Fibroblast of pulmonary artery (primary cell): Measurements from ENCODE around the gene DICER1.

Experiments used
- DNase-seq: peaks from one replicate; pipeline ENCODE4 v3.0.0-alpha.2; 2010; ENCODE audit warnings: low read depth
- H3K4me3 ChIP-seq: replicated peaks from 2 replicates; pipeline ENCODE4 v1.5.1; 2011; ENCODE audit warnings: low read depth, mild to moderate bottlenecking, control low read depth, low read length, moderate library complexity
- CTCF ChIP-seq: IDR thresholded peaks from 2 replicates; pipeline ENCODE4 v1.5.1; 2011; ENCODE audit warnings: mild to moderate bottlenecking, control low read depth, low read length, inconsistent platforms; ENCODE audit errors: missing control alignments

The DICER1 gene

DNA sequence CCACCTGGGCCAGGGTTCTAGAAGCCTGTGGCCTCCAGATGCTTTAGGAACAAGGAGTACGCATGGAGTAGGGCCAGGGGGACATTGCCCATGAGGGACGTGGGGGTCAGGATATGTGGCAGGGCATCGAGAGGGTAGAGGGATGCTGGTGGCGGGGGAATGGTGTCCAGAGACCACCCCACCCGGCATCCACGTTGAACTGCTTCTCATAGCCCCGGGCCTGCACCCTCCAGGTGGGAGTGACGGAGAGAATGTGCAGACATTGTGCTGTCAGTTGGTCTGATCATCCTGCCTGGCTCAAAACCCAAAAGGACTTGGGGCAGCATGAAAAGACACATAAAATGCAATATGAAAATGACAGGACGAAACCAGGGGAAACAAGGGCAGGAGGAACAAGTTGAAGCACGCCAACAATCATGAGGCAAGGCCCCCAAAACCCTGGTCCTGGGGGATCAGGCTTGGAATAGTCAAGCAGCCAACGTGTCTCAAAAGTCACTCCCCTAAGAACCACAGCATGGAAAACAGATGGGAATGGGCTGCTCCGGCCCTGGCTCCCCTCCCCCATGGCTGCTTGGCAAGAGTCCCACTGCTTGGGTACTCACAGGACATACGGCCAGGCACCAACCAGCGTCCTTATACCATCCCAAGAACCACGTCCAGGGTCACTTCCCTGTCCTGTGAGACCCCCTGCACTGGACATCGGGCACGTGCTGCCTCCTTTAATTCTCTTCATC, 117.9 kb downstream of the DICER1 start:
- no peak for DNase-seq
- no peak for TF ChIP-seq CTCF
- H3K4me3 ChIP-seq = no peak overlapping the region

- DNase-seq = no peak
- no peak for TF ChIP-seq CTCF
- H3K4me3 ChIP-seq = no peak overlapping the region
Observed at GRCh38 chr14:95038521-95039250, 118.6 kb downstream of the DICER1 start.

- no peak for TF ChIP-seq CTCF
- DNase-seq = no peak
- H3K4me3 ChIP-seq = no peak overlapping the region
Observed at GRCh38 chr14:95037273-95037672, 120.1 kb downstream of the DICER1 start.
